ENCODE measurements around the gene ITIH1. TPM values are rescaled to one million over a fixed set of nuclear protein-coding genes. Genes with fewer than 3 reads are reported as not detected.

The ITIH1 gene
- total RNA-seq, 1 donor from 2014 or later, result not detected

GRCh38 chr3:52791928-52792327 lies 14.5 kb downstream of the ITIH1 start:
- no peak for TF ChIP-seq CTCF (IDR thresholded peaks at IDR 0.05)
- no peak for DNase-seq (ENCODE audit: extremely low spot score, unreplicated experiment)
- Mint-ChIP-seq H3K4me3 (ENCODE audit: unreplicated experiment) (no peak overlapping the region), H3K9me3 (ENCODE audit: unreplicated experiment) (no peaks in the 10 kb centered on the region), H3K36me3 (ENCODE audit: unreplicated experiment) (no peaks in the 10 kb centered on the region), H3K27ac (ENCODE audit: unreplicated experiment) (no peak overlapping the region), H3K4me1 (ENCODE audit: unreplicated experiment) (peaks cover 10% of the 10 kb centered on the region), H3K27me3 (ENCODE audit: unreplicated experiment) (no peaks in the 10 kb centered on the region)

DNA sequence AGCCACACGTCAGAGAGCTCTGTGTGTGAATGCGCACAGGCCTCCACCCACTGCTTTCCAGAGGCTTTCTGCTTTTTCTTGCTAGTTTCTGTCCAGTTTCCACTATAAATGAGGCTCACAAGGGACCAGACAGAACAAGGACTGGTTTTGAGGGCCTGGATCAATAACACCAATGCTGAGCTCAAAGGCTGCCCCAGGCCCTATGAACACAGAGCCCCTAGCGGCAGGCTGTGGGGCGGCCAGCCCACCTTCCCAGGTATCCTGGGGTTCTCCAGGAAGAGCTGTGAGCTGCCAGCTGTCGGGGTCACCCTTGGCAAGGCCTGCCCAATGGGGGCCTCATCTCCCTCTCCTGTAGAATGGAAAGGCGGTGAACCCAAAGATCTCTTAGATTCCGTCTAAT lies 15.0 kb downstream of the ITIH1 start:
- no peak for DNase-seq (ENCODE audit: extremely low spot score, unreplicated experiment)
- Mint-ChIP-seq H3K9me3 (ENCODE audit: unreplicated experiment) (no peaks in the 10 kb centered on the region), H3K36me3 (ENCODE audit: unreplicated experiment) (no peaks in the 10 kb centered on the region), H3K4me3 (ENCODE audit: unreplicated experiment) (no peak overlapping the region), H3K4me1 (ENCODE audit: unreplicated experiment) (peaks cover 10% of the 10 kb centered on the region), H3K27me3 (ENCODE audit: unreplicated experiment) (no peaks in the 10 kb centered on the region), H3K27ac (ENCODE audit: unreplicated experiment) (no peak overlapping the region)
- TF ChIP-seq CTCF (IDR thresholded peaks at IDR 0.05), result no peak

GRCh38 chr3:52792961-52793695 lies 15.7 kb downstream of the ITIH1 start:
- Mint-ChIP-seq H3K4me3 (ENCODE audit: unreplicated experiment) (no peak overlapping the region), H3K9me3 (ENCODE audit: unreplicated experiment) (no peaks in the 10 kb centered on the region), H3K36me3 (ENCODE audit: unreplicated experiment) (no peaks in the 10 kb centered on the region), H3K27ac (ENCODE audit: unreplicated experiment) (no peak overlapping the region), H3K27me3 (ENCODE audit: unreplicated experiment) (no peaks in the 10 kb centered on the region), H3K4me1 (ENCODE audit: unreplicated experiment) (peaks cover 10% of the 10 kb centered on the region)
- TF ChIP-seq CTCF (IDR thresholded peaks at IDR 0.05), result no peak
- DNase-seq (ENCODE audit: extremely low spot score, unreplicated experiment), result no peak

GRCh38 chr3:52793702-52794611 lies 16.6 kb downstream of the ITIH1 start:
- peaks cover 12% of the 10 kb centered on the region for H3K4me1 Mint-ChIP-seq (ENCODE audit: unreplicated experiment)
- no peaks in the 10 kb centered on the region for H3K36me3 Mint-ChIP-seq (ENCODE audit: unreplicated experiment)
- no peak for TF ChIP-seq CTCF (IDR thresholded peaks at IDR 0.05)
- no peak for DNase-seq (ENCODE audit: extremely low spot score, unreplicated experiment)
- H3K4me3 Mint-ChIP-seq (ENCODE audit: unreplicated experiment), result no peak overlapping the region
- H3K9me3 Mint-ChIP-seq (ENCODE audit: unreplicated experiment), result no peaks in the 10 kb centered on the region
- no peak overlapping the region for H3K27ac Mint-ChIP-seq (ENCODE audit: unreplicated experiment)
- no peaks in the 10 kb centered on the region for H3K27me3 Mint-ChIP-seq (ENCODE audit: unreplicated experiment)

DNA sequence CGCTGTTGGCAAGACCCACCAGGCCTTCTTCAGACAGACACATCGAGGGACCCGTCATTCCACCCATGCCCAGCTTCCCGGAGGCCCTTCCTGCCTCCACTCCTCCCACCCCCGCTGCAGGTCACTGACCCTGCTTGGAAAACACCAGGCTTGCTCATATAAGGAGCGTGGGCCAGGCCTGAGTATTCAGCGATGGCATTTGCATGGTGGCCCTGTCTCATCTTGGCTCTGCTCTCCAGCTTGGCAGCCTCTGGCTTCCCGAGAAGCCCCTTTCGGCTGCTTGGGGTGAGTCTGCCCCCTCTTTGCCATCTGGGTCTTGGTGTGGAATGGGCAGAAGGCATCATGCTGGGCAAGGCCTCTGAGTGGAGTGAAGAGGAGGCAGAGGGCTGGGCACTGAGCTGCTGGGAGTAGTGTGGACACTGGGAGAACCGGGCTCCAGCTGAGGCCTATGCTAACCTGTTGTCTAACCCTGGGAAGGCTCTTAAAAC lies 17.3 kb downstream of the ITIH1 start, which contains the start of gene ITIH3:
Gene ITIH3, plus strand, starts transcription at position 185 of the 488 bp plus-strand sequence. Its CDS starts 8 bp downstream, at position 193.
- peaks cover 12% of the 10 kb centered on the region for H3K4me1 Mint-ChIP-seq (ENCODE audit: unreplicated experiment)
- H3K27me3 Mint-ChIP-seq (ENCODE audit: unreplicated experiment), result no peaks in the 10 kb centered on the region
- H3K9me3 Mint-ChIP-seq (ENCODE audit: unreplicated experiment), result no peaks in the 10 kb centered on the region
- DNase-seq (ENCODE audit: extremely low spot score, unreplicated experiment), result no peak
- TF ChIP-seq CTCF (IDR thresholded peaks at IDR 0.05), result no peak
- no peak within 1 kb of the TSS for H3K4me3 Mint-ChIP-seq (ENCODE audit: unreplicated experiment)
- H3K27ac Mint-ChIP-seq (ENCODE audit: unreplicated experiment), result no peak within 1 kb of the TSS
- no peaks in the 10 kb centered on the region for H3K36me3 Mint-ChIP-seq (ENCODE audit: unreplicated experiment)
